Endodermal cell (in vitro differentiated cells): Measurements from ENCODE around the gene ZNRF2. TPM values are rescaled to one million over a fixed set of nuclear protein-coding genes. Genes with fewer than 3 reads are reported as not detected.
A peak's percentile ranks its signal among the peaks of the same experiment; 100 is the strongest.

Experiments
- DNase-seq: peaks from one replicate; pipeline ENCODE4 v3.0.0-alpha.2; 2017
- H3K27ac ChIP-seq: 2 replicates; pipeline ENCODE4 v1.5.1; 2013; ENCODE audit warnings: mild to moderate bottlenecking, low read depth, low read length, moderate library complexity
- H3K27me3 ChIP-seq: 2 replicates; pipeline ENCODE4 v1.6.1; 2013; ENCODE audit warnings: mild to moderate bottlenecking, low read length, moderate library complexity; ENCODE audit not compliant: insufficient read depth, control insufficient read depth, poor library complexity, severe bottlenecking
- H3K36me3 ChIP-seq: 2 replicates; pipeline ENCODE4 v1.7.0; 2013; ENCODE audit warnings: mild to moderate bottlenecking, low read length, moderate library complexity; ENCODE audit not compliant: control insufficient read depth, insufficient read depth
- H3K4me1 ChIP-seq: one replicate; pipeline ENCODE4 v1.7.0; 2013; ENCODE audit warnings: low read length; ENCODE audit not compliant: control insufficient read depth, insufficient read depth
- H3K4me3 ChIP-seq: 2 replicates; pipeline ENCODE4 v1.5.1; 2013; ENCODE audit warnings: mild to moderate bottlenecking, low read length, moderate library complexity
- H3K9ac ChIP-seq: 2 replicates; pipeline ENCODE4 v1.6.1; 2013; ENCODE audit warnings: mild to moderate bottlenecking, low read length, moderate library complexity; ENCODE audit not compliant: poor library complexity, severe bottlenecking; ENCODE audit errors: extremely low read depth
- H3K9me3 ChIP-seq: 2 replicates; pipeline ENCODE4 v1.6.1; 2013; ENCODE audit warnings: mild to moderate bottlenecking, low read length, moderate library complexity; ENCODE audit not compliant: control insufficient read depth
- H3K27ac Mint-ChIP-seq: 2 replicates; pipeline ENCODE4 v1.8.0; 2020; ENCODE audit warnings: mixed read lengths
- H3K27me3 Mint-ChIP-seq: 2 replicates; pipeline ENCODE4 v1.8.0; 2021; ENCODE audit warnings: mild to moderate bottlenecking, mixed read lengths; ENCODE audit not compliant: insufficient read depth
- H3K36me3 Mint-ChIP-seq: 2 replicates; pipeline ENCODE4 v1.8.0; 2020; ENCODE audit warnings: low read depth, mixed read lengths
- H3K4me1 Mint-ChIP-seq: 2 replicates; pipeline ENCODE4 v1.8.0; 2020; ENCODE audit warnings: mixed read lengths
- H3K4me3 Mint-ChIP-seq: 2 replicates; pipeline ENCODE4 v1.8.0; 2020; ENCODE audit warnings: mild to moderate bottlenecking, moderate library complexity, mixed read lengths
- H3K9me3 Mint-ChIP-seq: 2 replicates; pipeline ENCODE4 v1.8.0; 2020; ENCODE audit warnings: mild to moderate bottlenecking, mixed read lengths
- WGBS, 2 experiments: methylation state at CpG; one replicate each; pipeline versions ENCODE4 v1.1.5 to v1.1.7; 2013; ENCODE audit warnings: missing lambda C conversion rate in 2 of 2, mixed read lengths in 1 of 2; ENCODE audit not compliant: insufficient coverage in 1 of 2, insufficient read length in 1 of 2; 5-methylcytosine and 5-hydroxymethylcytosine counted together
- total RNA-seq, 2 donors: library from RNA; stranded (reverse); fragmentation: NEBNext Ultra II Directional in 1 of 2; extraction: Animal tissue kit (Norgen Biotek cat#: 25700) in 1 of 2; gene quantifications; 2 replicates in 1 of 2; 3 replicates in 1 of 2; pipeline ENCODE4 v1.2.1, GENCODE V29; 2021
- TF ChIP-seq, protein P1 (sequence below): fragments of 200-600 bp; sonication (generic); conservative IDR thresholded peaks from 2 replicates; pipeline ENCODE4 v1.5.0; 2021; ENCODE audit warnings: antibody characterized with exemption, mild to moderate bottlenecking

ZNRF2 gene
- total RNA-seq, 2 donors from 2014 or later: 15.5 to 20.9 TPM

DNA sequence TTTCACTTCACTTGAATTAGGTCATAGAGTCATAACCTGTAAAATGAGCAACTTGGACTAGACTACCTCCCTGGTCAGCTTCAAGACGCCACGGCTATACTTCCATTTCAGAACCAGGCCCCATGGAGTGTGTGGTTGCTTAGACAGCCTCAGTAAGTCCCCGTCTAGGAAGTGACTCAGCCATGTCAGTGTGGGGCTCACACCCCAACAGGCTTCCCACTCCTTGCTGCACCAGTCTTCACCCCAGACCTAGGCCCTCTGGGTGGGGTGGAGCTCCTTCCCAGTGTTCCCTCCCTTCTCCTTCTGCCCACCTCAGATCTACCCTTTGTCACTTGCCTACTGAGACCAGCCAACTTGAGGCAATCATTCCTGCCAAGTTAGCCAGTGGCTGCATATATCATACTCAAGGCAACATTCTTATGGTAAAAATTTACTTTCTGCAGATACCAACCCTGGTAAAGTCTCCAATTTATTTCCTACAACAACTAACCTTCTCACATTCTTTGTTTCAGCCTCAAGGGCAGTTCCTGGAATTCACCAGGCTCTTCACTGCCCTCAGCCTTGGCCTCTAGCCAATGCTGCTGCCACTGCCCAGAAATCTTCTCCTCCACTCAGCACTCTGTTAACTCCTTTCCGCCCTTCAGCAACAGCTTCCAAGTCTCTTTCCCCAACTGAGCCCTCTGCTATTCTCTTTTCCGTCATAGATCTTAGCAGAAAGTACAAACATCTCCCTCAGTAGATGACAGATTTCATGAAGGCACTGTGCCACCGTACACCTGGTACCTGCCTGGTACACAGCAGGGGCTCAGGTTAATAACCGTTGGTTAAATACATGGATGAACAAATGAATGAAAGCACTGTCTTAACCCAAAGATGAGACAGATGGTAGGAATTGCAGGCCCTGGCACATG is 31.3 kb upstream of the ZNRF2 start:
- no peaks in the 10 kb centered on the region for H3K27me3 Mint-ChIP-seq
- DNase-seq: no peak
- peaks cover 27% of the 10 kb centered on the region for H3K4me1 Mint-ChIP-seq
- TF ChIP-seq, protein P1, sequence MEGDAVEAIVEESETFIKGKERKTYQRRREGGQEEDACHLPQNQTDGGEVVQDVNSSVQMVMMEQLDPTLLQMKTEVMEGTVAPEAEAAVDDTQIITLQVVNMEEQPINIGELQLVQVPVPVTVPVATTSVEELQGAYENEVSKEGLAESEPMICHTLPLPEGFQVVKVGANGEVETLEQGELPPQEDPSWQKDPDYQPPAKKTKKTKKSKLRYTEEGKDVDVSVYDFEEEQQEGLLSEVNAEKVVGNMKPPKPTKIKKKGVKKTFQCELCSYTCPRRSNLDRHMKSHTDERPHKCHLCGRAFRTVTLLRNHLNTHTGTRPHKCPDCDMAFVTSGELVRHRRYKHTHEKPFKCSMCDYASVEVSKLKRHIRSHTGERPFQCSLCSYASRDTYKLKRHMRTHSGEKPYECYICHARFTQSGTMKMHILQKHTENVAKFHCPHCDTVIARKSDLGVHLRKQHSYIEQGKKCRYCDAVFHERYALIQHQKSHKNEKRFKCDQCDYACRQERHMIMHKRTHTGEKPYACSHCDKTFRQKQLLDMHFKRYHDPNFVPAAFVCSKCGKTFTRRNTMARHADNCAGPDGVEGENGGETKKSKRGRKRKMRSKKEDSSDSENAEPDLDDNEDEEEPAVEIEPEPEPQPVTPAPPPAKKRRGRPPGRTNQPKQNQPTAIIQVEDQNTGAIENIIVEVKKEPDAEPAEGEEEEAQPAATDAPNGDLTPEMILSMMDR: no peak
- H3K27ac Mint-ChIP-seq: no peak overlapping the region
- no peaks in the 10 kb centered on the region for H3K9me3 Mint-ChIP-seq
- no peak overlapping the region for H3K4me3 ChIP-seq
- no peaks in the 10 kb centered on the region for H3K9me3 ChIP-seq
- WGBS, 2 experiments: 93 to 98% methylated on average over 7 of the region's 7 CpGs
- H3K36me3 Mint-ChIP-seq: no peaks in the 10 kb centered on the region
- H3K36me3 ChIP-seq: no peaks in the 10 kb centered on the region
- H3K27ac ChIP-seq: no peak overlapping the region
- no peak overlapping the region for H3K4me3 Mint-ChIP-seq
- H3K27me3 ChIP-seq: no peaks in the 10 kb centered on the region
- H3K9ac ChIP-seq: no peak overlapping the region
- H3K4me1 ChIP-seq: peaks cover 8% of the 10 kb centered on the region

DNA sequence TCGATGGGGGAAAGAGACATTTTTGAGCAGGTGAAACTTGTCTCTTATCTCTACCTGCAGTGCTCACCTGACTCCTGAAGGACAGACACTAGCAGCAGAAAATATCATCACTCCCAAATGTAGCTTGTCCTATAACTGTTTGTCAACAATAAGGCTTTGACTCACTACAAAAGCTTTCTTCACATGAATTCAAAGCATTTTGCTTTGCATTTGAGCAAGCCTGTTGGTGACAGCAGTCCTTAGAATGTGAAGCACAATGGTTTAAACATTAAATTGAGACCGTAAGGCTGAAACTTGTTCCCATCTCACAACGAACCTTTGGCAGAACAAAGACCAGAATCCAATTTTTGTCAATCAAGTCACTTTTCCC is 30.6 kb upstream of the ZNRF2 start:
- WGBS, 2 experiments: 73 to 84% methylated on average over 3 of the region's 3 CpGs
- no peak for DNase-seq
- H3K27ac ChIP-seq: no peak overlapping the region

DNA sequence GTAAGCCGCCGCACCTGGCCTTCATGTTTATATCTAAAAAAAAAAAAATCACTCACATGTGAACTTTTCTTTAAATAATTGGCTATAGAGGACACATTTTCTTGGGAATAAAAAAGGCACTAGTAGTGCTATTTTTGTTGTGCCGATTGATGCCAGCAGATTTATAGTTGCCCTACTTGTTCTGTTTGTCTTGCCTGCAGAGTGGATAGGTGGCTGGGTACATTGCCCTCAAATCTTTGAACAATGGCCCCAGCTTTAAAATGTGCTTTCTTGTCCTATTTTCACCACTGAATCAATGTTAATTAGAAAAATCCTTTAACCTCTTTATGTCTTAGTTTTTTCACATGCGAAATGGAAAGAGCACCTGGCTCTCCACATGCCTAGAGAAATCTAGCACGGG is 30.1 kb upstream of the ZNRF2 start:
- TF ChIP-seq, protein P1: no peak
- Mint-ChIP-seq H3K4me1 (peaks cover 26% of the 10 kb centered on the region), H3K9me3 (no peaks in the 10 kb centered on the region)

More for the DNA sequence above, 30.6 kb upstream of the ZNRF2 start:
- TF ChIP-seq, protein P1: no peak
- Mint-ChIP-seq H3K4me1 (peaks cover 26% of the 10 kb centered on the region), H3K9me3 (no peaks in the 10 kb centered on the region), H3K4me3 (no peak overlapping the region), H3K27me3 (no peaks in the 10 kb centered on the region), H3K36me3 (no peaks in the 10 kb centered on the region), H3K27ac (no peak overlapping the region)
- Histone ChIP-seq H3K9ac (no peak overlapping the region), H3K4me1 (peaks cover 8% of the 10 kb centered on the region), H3K4me3 (no peak overlapping the region), H3K9me3 (no peaks in the 10 kb centered on the region), H3K27me3 (no peaks in the 10 kb centered on the region), H3K36me3 (no peaks in the 10 kb centered on the region)

More for the DNA sequence above, 30.1 kb upstream of the ZNRF2 start:
- WGBS, 2 experiments: 71 to 97% methylated on average over 2 to 5 of the region's 5 CpGs
- Histone ChIP-seq H3K36me3 (no peaks in the 10 kb centered on the region), H3K27me3 (no peaks in the 10 kb centered on the region), H3K4me3 (no peak overlapping the region), H3K9me3 (no peaks in the 10 kb centered on the region), H3K4me1 (peaks cover 8% of the 10 kb centered on the region), H3K9ac (no peak overlapping the region), H3K27ac (no peak overlapping the region)
- Mint-ChIP-seq H3K36me3 (no peaks in the 10 kb centered on the region), H3K27ac (no peak overlapping the region), H3K27me3 (no peaks in the 10 kb centered on the region), H3K4me3 (peak overlapping the region; percentile 14)
- DNase-seq: no peak
